Measurements from ENCODE around the gene WDR4.
A peak's percentile ranks its signal among the peaks of the same experiment; 100 is the strongest.

GRCh38 chr21:42878993-42879787 is at the start of gene WDR4:
- TF ChIP-seq CTCF (IDR thresholded peaks at IDR 0.05) (peak in 1 of 5 experiments; percentile 31), POLR2A (IDR thresholded peaks at IDR 0.05) (peak; percentile 35 to 74)
